Mesendoderm (in vitro differentiated cells): ENCODE data around the gene CHRND.

Source experiments
- DNase-seq: peaks from one replicate; pipeline ENCODE4 v3.0.0; 2013
- H2AK5ac ChIP-seq: 2 replicates; pipeline ENCODE4 v1.6.1; 2013; ENCODE audit warnings: low read length, inconsistent platforms
- H2BK120ac ChIP-seq: 2 replicates; pipeline ENCODE4 v1.6.1; 2013; ENCODE audit warnings: low read depth, mild to moderate bottlenecking, low read length, moderate library complexity, mixed read lengths
- H2BK15ac ChIP-seq: replicated peaks from 2 replicates; pipeline ENCODE4 v1.6.1; 2013; ENCODE audit warnings: low read depth, mild to moderate bottlenecking, moderate library complexity
- H2BK5ac ChIP-seq: 2 replicates; pipeline ENCODE4 v1.6.1; 2013; ENCODE audit warnings: low read length, inconsistent platforms
- H3K18ac ChIP-seq: 2 replicates; pipeline ENCODE4 v1.6.1; 2013; ENCODE audit warnings: mild to moderate bottlenecking, low read length, mixed read lengths
- H3K23ac ChIP-seq: one replicate; pipeline ENCODE4 v1.6.1; 2013; ENCODE audit warnings: low read length
- H3K27ac ChIP-seq: 2 replicates; pipeline ENCODE4 v1.5.1; 2013; ENCODE audit warnings: low read depth, mild to moderate bottlenecking, inconsistent platforms, low read length, moderate library complexity
- H3K27me3 ChIP-seq: 2 replicates; pipeline ENCODE4 v1.6.1; 2013; ENCODE audit warnings: low read length, control low read depth, mild to moderate bottlenecking, inconsistent platforms; ENCODE audit not compliant: insufficient read depth, poor library complexity
- H3K36me3 ChIP-seq: 2 replicates; pipeline ENCODE4 v1.6.1; 2013; ENCODE audit warnings: low read length, inconsistent platforms; ENCODE audit not compliant: control insufficient read depth, insufficient read depth
- H3K4ac ChIP-seq: one replicate; pipeline ENCODE4 v1.6.1; 2013; ENCODE audit warnings: low read depth, mild to moderate bottlenecking, low read length, moderate library complexity
- H3K4me1 ChIP-seq: 2 replicates; pipeline ENCODE4 v1.6.1; 2013; ENCODE audit warnings: low read depth, low read length, inconsistent platforms; ENCODE audit not compliant: control insufficient read depth
- H3K4me2 ChIP-seq: 2 replicates; pipeline ENCODE4 v1.6.1; 2013; ENCODE audit warnings: low read length
- H3K4me3 ChIP-seq: 2 replicates; pipeline ENCODE4 v1.5.1; 2013; ENCODE audit warnings: mild to moderate bottlenecking, low read length
- H3K56ac ChIP-seq: one replicate; pipeline ENCODE4 v1.6.1; 2013; ENCODE audit warnings: low read length
- H3K79me1 ChIP-seq: 2 replicates; pipeline ENCODE4 v1.6.1; 2013; ENCODE audit warnings: low read length, inconsistent platforms
- H3K79me2 ChIP-seq: 2 replicates; pipeline ENCODE4 v1.6.1; 2013; ENCODE audit warnings: mild to moderate bottlenecking, low read length; ENCODE audit not compliant: control insufficient read depth, insufficient read depth
- H3K9ac ChIP-seq: 2 replicates; pipeline ENCODE4 v1.6.1; 2013; ENCODE audit warnings: low read length, inconsistent platforms
- H4K5ac ChIP-seq: one replicate; pipeline ENCODE4 v1.6.1; 2013; ENCODE audit warnings: low read length
- H4K8ac ChIP-seq: one replicate; pipeline ENCODE4 v1.6.1; 2013; ENCODE audit warnings: low read depth, mild to moderate bottlenecking, control low read depth, low read length, moderate library complexity
- WGBS: extraction: QIAGEN DNeasy Blood & Tissue Kit; methylation state at CpG from one replicate; pipeline ENCODE4 v1.1.7; 2013; ENCODE audit warnings: low lambda C conversion rate, missing lambda C conversion rate; ENCODE audit not compliant: insufficient coverage; ENCODE audit errors: extremely low coverage; 5-methylcytosine and 5-hydroxymethylcytosine counted together

Gene CHRND

GRCh38 chr2:232571026-232571474, 45.1 kb downstream of the CHRND start:
- no peak overlapping the region for H3K56ac ChIP-seq
- DNase-seq = no peak
- H3K23ac ChIP-seq = no peak overlapping the region
- no peak overlapping the region for H3K4me2 ChIP-seq
- no peak overlapping the region for H2BK5ac ChIP-seq
- no peak overlapping the region for H2AK5ac ChIP-seq
- peaks cover 20% of the 10 kb centered on the region for H3K36me3 ChIP-seq
- H4K8ac ChIP-seq = no peak overlapping the region
- H3K79me1 ChIP-seq = no peaks in the 10 kb centered on the region
- no peak overlapping the region for H3K9ac ChIP-seq
- no peak overlapping the region for H3K4me3 ChIP-seq
- no peak overlapping the region for H2BK15ac ChIP-seq
- no peaks in the 10 kb centered on the region for H3K27me3 ChIP-seq
- no peak overlapping the region for H4K5ac ChIP-seq
- H3K4me1 ChIP-seq = no peaks in the 10 kb centered on the region
- H3K79me2 ChIP-seq = no peaks in the 10 kb centered on the region
- no peak overlapping the region for H3K27ac ChIP-seq
- no CpG with 5 or more reads among the region's 7 CpGs for WGBS
- H3K4ac ChIP-seq = no peak overlapping the region
- no peak overlapping the region for H3K18ac ChIP-seq
- no peak overlapping the region for H2BK120ac ChIP-seq

GRCh38 chr2:232573042-232573441, 47.1 kb downstream of the CHRND start:
- no peak overlapping the region for H2BK5ac ChIP-seq
- H3K4me3 ChIP-seq = no peak overlapping the region
- no peak overlapping the region for H4K8ac ChIP-seq
- H3K18ac ChIP-seq = no peak overlapping the region
- H3K9ac ChIP-seq = no peak overlapping the region
- H3K4ac ChIP-seq = no peak overlapping the region
- no peak overlapping the region for H2BK15ac ChIP-seq
- H2AK5ac ChIP-seq = no peak overlapping the region
- no peak overlapping the region for H3K4me2 ChIP-seq
- H3K27me3 ChIP-seq = no peaks in the 10 kb centered on the region
- no peak overlapping the region for H3K56ac ChIP-seq
- no peak overlapping the region for H3K23ac ChIP-seq
- no peaks in the 10 kb centered on the region for H3K79me2 ChIP-seq
- no peaks in the 10 kb centered on the region for H3K4me1 ChIP-seq
- H2BK120ac ChIP-seq = no peak overlapping the region
- no peak overlapping the region for H4K5ac ChIP-seq
- peaks cover 15% of the 10 kb centered on the region for H3K36me3 ChIP-seq
- no peak for DNase-seq
- H3K79me1 ChIP-seq = no peaks in the 10 kb centered on the region
- no peak overlapping the region for H3K27ac ChIP-seq

DNA sequence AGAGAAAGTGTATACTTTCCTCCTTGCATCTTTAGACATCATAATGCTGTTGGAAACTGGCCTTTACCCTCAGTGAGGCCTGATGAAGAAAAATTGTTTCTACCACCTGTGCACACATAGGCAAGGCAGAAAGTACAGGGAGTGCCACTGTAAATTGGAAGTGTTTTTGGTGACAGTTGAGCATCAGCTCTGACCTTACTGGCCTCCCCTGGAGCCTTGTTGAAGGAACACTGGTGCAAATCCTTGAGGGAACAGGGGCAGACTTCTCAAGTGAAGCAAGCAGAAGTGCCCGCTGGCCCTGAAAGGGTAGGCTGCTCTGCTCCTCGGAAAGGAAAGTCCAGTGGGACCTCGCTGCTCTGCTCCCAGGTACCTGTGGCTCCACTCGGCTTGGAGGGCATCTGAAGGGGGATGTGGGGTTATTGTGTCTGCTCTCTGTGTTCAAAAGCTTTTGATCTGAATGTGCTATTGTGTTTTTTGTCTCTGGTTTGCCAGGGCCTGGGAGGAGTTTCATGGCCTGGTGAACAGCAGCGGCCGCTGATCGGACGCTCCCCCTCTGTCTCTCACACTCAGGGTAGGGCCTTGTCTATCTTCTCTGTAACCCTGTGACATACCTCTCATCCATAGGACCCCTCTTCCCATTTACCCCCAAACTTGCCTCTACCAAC, 47.9 kb downstream of the CHRND start:
- Histone ChIP-seq H3K56ac (no peak overlapping the region), H4K5ac (no peak overlapping the region), H3K4ac (no peak overlapping the region), H3K79me1 (no peaks in the 10 kb centered on the region), H3K18ac (no peak overlapping the region), H2BK120ac (no peak overlapping the region), H3K9ac (no peak overlapping the region), H3K27ac (no peak overlapping the region), H3K79me2 (no peaks in the 10 kb centered on the region), H3K23ac (no peak overlapping the region), H2AK5ac (no peak overlapping the region), H3K27me3 (no peaks in the 10 kb centered on the region), H2BK5ac (no peak overlapping the region), H3K4me3 (no peak overlapping the region), H3K36me3 (peaks cover 14% of the 10 kb centered on the region), H2BK15ac (no peak overlapping the region), H3K4me2 (no peak overlapping the region), H4K8ac (no peak overlapping the region), H3K4me1 (no peaks in the 10 kb centered on the region)
- no peak for DNase-seq
- no CpG with 5 or more reads among the region's 8 CpGs for WGBS

DNA sequence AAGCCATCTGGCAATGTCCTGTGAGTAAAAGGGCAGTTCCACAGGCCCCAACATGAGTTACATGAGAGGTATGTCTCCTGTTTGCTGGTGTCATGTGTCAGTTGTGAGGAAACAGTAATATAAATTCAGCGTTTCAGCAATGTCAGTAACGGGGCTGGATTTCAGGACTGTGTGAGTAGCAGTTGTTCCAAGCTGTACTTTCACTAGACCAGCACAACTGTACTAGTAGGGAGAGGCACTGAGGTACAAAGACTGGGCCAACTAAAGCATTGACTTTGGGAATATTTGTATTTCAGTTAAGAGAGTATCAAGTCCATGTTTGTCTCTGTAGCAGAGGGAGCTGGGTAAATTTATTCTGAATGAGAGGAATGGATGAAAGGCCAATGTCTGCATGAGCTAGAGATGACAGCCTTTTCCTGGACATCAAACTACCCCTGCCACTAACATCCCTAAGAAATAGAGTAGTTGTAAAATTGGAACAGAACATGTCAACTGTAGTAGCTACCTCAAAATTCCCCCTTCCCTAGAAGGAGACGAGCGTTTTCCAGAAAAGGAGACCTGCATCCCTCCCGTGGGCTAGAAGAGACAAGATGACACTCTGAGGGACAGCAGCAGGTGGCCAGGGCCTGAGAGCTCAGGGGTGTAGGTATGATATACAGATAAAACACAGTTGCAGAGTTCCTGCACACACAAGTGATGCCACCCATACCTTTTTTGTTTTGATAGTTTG, 48.9 kb downstream of the CHRND start:
- Histone ChIP-seq H3K79me2 (no peaks in the 10 kb centered on the region), H3K4me2 (no peak overlapping the region), H3K4me3 (no peak overlapping the region), H3K56ac (no peak overlapping the region), H2BK5ac (no peak overlapping the region), H3K18ac (no peak overlapping the region), H2BK120ac (no peak overlapping the region), H3K9ac (no peak overlapping the region), H4K8ac (no peak overlapping the region), H3K27me3 (no peaks in the 10 kb centered on the region), H2BK15ac (no peak overlapping the region), H4K5ac (no peak overlapping the region), H3K27ac (no peak overlapping the region), H3K4ac (no peak overlapping the region), H3K36me3 (peaks cover 9% of the 10 kb centered on the region), H3K4me1 (no peaks in the 10 kb centered on the region), H3K79me1 (no peaks in the 10 kb centered on the region), H3K23ac (no peak overlapping the region), H2AK5ac (no peak overlapping the region)
- DNase-seq = no peak
- no CpG with 5 or more reads among the region's 5 CpGs for WGBS

DNA sequence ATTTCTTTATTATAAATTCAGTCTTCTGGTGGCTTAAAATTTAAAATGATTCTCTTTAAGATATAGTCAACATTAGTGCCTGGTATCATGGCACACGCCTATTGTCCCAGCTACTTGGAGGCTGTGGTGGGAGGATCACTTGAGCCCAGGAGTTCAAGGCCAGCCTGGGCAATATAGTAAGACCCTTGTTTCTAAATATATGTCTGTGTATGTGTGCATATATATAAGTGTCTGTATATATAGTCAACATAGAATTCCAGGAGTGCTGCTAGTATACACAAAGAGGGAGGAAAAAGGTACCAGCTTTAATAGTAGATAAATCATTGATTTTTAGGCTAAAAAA, 49.4 kb downstream of the CHRND start:
- Histone ChIP-seq H2AK5ac (no peak overlapping the region), H4K5ac (no peak overlapping the region), H3K79me1 (no peaks in the 10 kb centered on the region), H3K79me2 (no peaks in the 10 kb centered on the region), H3K36me3 (peaks cover 7% of the 10 kb centered on the region), H3K27me3 (no peaks in the 10 kb centered on the region), H3K4me2 (no peak overlapping the region), H3K4me3 (no peak overlapping the region), H3K9ac (no peak overlapping the region), H2BK15ac (no peak overlapping the region), H3K23ac (no peak overlapping the region), H4K8ac (no peak overlapping the region), H2BK120ac (no peak overlapping the region), H3K18ac (no peak overlapping the region), H3K4me1 (no peaks in the 10 kb centered on the region), H3K56ac (no peak overlapping the region), H2BK5ac (no peak overlapping the region), H3K4ac (no peak overlapping the region), H3K27ac (no peak overlapping the region)
- WGBS = no CpG with 5 or more reads among the region's 1 CpG
- DNase-seq = no peak

GRCh38 chr2:232576995-232577394, 51.0 kb downstream of the CHRND start:
- no peak overlapping the region for H2BK15ac ChIP-seq

More at GRCh38 chr2:232576995-232577394, 51.0 kb downstream of the CHRND start:
- Histone ChIP-seq H3K36me3 (peaks cover 5% of the 10 kb centered on the region), H3K27ac (no peak overlapping the region), H3K56ac (no peak overlapping the region), H3K27me3 (no peaks in the 10 kb centered on the region), H4K5ac (no peak overlapping the region), H3K4me2 (no peak overlapping the region), H3K4me1 (no peaks in the 10 kb centered on the region), H3K79me1 (no peaks in the 10 kb centered on the region), H3K4me3 (no peak overlapping the region), H3K9ac (no peak overlapping the region), H3K79me2 (no peaks in the 10 kb centered on the region), H2BK120ac (no peak overlapping the region), H3K23ac (no peak overlapping the region), H2AK5ac (no peak overlapping the region), H4K8ac (no peak overlapping the region), H3K18ac (no peak overlapping the region), H3K4ac (no peak overlapping the region), H2BK5ac (no peak overlapping the region)
- no CpG with 5 or more reads among the region's 2 CpGs for WGBS
- DNase-seq = no peak
